Medulla oblongata (tissue), 1 donor: ENCODE data around the gene BEAN1.
A peak's percentile ranks its signal among the peaks of the same experiment; 100 is the strongest.

Experiments used
- DNase-seq: peaks from one replicate; pipeline ENCODE4 v3.0.0-alpha.2; 2015; ENCODE audit errors: extremely low spot score

BEAN1 gene

GRCh38 chr16:66419527-66419926 lies 7.6 kb upstream of the BEAN1 start:
- no peak for DNase-seq

GRCh38 chr16:66420396-66420795 lies 6.7 kb upstream of the BEAN1 start:
- no peak for DNase-seq

GRCh38 chr16:66421891-66422290 lies 5.2 kb upstream of the BEAN1 start:
- DNase-seq = no peak

GRCh38 chr16:66422366-66422765 lies 4.7 kb upstream of the BEAN1 start:
- DNase-seq = peak; percentile 4

GRCh38 chr16:66423177-66423576 lies 3.9 kb upstream of the BEAN1 start:
- no peak for DNase-seq

- no peak for DNase-seq
Measured at GRCh38 chr16:66425651-66426050, 1.4 kb upstream of the BEAN1 start.

GRCh38 chr16:66426112-66427035 lies 721 bp upstream of the BEAN1 start:
- DNase-seq = no peak

GRCh38 chr16:66427871-66428681 lies 981 bp downstream of the BEAN1 start:
- no peak for DNase-seq

GRCh38 chr16:66428682-66429251 lies 1.7 kb downstream of the BEAN1 start:
- DNase-seq = no peak

- no peak for DNase-seq
Measured at GRCh38 chr16:66429290-66429962, 2.3 kb downstream of the BEAN1 start.

- DNase-seq = no peak
Measured at GRCh38 chr16:66430214-66430613, 3.1 kb downstream of the BEAN1 start.

- DNase-seq = no peak
Measured at GRCh38 chr16:66431760-66432159, 4.7 kb downstream of the BEAN1 start.

- no peak for DNase-seq
Measured at GRCh38 chr16:66432429-66432828, 5.3 kb downstream of the BEAN1 start.

- DNase-seq = no peak
Measured at GRCh38 chr16:66434619-66435430, 7.7 kb downstream of the BEAN1 start.

GRCh38 chr16:66435896-66436295 lies 8.8 kb downstream of the BEAN1 start:
- no peak for DNase-seq

- no peak for DNase-seq
Measured at GRCh38 chr16:66437391-66437945, 10.4 kb downstream of the BEAN1 start.

GRCh38 chr16:66438536-66438935 lies 11.4 kb downstream of the BEAN1 start:
- DNase-seq = no peak

GRCh38 chr16:66439051-66439730 lies 12.1 kb downstream of the BEAN1 start:
- no peak for DNase-seq

- DNase-seq = no peak
Measured at GRCh38 chr16:66440271-66440802, 13.2 kb downstream of the BEAN1 start.

GRCh38 chr16:66440970-66441369 lies 13.9 kb downstream of the BEAN1 start:
- no peak for DNase-seq
